CD14-positive monocyte (primary cell): ENCODE data around the gene CAMKK1. TPM values are rescaled to one million over a fixed set of nuclear protein-coding genes. Genes with fewer than 3 reads are reported as not detected.

ENCODE experiments used
- DNase-seq, 3 donors: peaks; one replicate each; pipeline ENCODE4 v3.0.0-alpha.2; 2011 to 2022
- H2AFZ ChIP-seq: 2 replicates; pipeline ENCODE4 v1.6.0; 2012; ENCODE audit warnings: mild to moderate bottlenecking, low read depth, low read length, inconsistent platforms; ENCODE audit not compliant: insufficient read depth, poor library complexity, severe bottlenecking
- H3K27ac ChIP-seq, 2 donors: 1 replicate in 1 of 2; 2 replicates in 1 of 2; pipeline ENCODE4 v1.5.1; 2012 to 2013; ENCODE audit warnings: low read length in 2 of 2, control low read depth in 1 of 2, inconsistent platforms in 1 of 2, low read depth in 1 of 2, mild to moderate bottlenecking in 1 of 2
- H3K27me3 ChIP-seq, 2 donors: one replicate each; pipeline versions ENCODE4 v1.6.0 to v1.6.1; 2011 to 2013; ENCODE audit warnings: low read length in 2 of 2; ENCODE audit not compliant: control insufficient read depth in 2 of 2, insufficient read depth in 2 of 2
- H3K36me3 ChIP-seq, 2 donors: replicated peaks in 1 of 2; 1 replicate in 1 of 2; 2 replicates in 1 of 2; pipeline versions ENCODE4 v1.5.1 to v1.6.1; 2012 to 2013; ENCODE audit warnings: low read length in 2 of 2, control low read depth in 1 of 2, inconsistent platforms in 1 of 2, mild to moderate bottlenecking in 1 of 2; ENCODE audit not compliant: insufficient read depth in 2 of 2, control insufficient read depth in 1 of 2
- H3K4me1 ChIP-seq, 2 donors: 1 replicate in 1 of 2; 2 replicates in 1 of 2; pipeline versions ENCODE4 v1.5.1 to v1.6.1; 2012 to 2013; ENCODE audit warnings: low read length in 2 of 2, control low read depth in 1 of 2, inconsistent platforms in 1 of 2, mild to moderate bottlenecking in 1 of 2, moderate library complexity in 1 of 2; ENCODE audit not compliant: insufficient read depth in 2 of 2, control insufficient read depth in 1 of 2
- H3K4me2 ChIP-seq: replicated peaks from 2 replicates; pipeline ENCODE3; 2012; ENCODE audit warnings: low read length, moderate library complexity, mild to moderate bottlenecking; ENCODE audit not compliant: poor library complexity, severe bottlenecking; ENCODE audit errors: extremely low read depth
- H3K4me3 ChIP-seq, 3 experiments: fragments of 200-600 bp in 1 of 3; sonication (generic) in 1 of 3; replicated peaks in 1 of 3; 1 replicate in 2 of 3; 2 replicates in 1 of 3; pipeline ENCODE4 v1.5.1; 2011 to 2013; ENCODE audit warnings: low read length in 3 of 3, mild to moderate bottlenecking in 3 of 3, control low read depth in 2 of 3, low read depth in 2 of 3, inconsistent platforms in 1 of 3, moderate library complexity in 1 of 3
- H3K79me2 ChIP-seq: 2 replicates; pipeline ENCODE4 v1.6.0; 2012; ENCODE audit warnings: mild to moderate bottlenecking, control low read depth, inconsistent platforms, low read length, moderate library complexity; ENCODE audit not compliant: insufficient read depth
- H3K9ac ChIP-seq: 2 replicates; pipeline ENCODE4 v1.6.0; 2017; ENCODE audit warnings: low read length, mild to moderate bottlenecking; ENCODE audit not compliant: insufficient read depth, poor library complexity, severe bottlenecking
- H3K9me3 ChIP-seq, 2 donors: replicated peaks in 1 of 2; 1 replicate in 1 of 2; 2 replicates in 1 of 2; pipeline versions ENCODE4 v1.5.1 to v1.6.1; 2012 to 2013; ENCODE audit warnings: low read length in 2 of 2, control low read depth in 1 of 2; ENCODE audit not compliant: control insufficient read depth in 1 of 2, insufficient read depth in 1 of 2
- H4K20me1 ChIP-seq: 2 replicates; pipeline ENCODE4 v1.6.0; 2012; ENCODE audit warnings: mild to moderate bottlenecking, low read length, control low read depth, moderate library complexity; ENCODE audit not compliant: insufficient read depth
- H3K27ac Mint-ChIP-seq, 7 donors: one replicate each; pipeline ENCODE4 v1.8.0; 2020; ENCODE audit warnings: mild to moderate bottlenecking in 7 of 7, mixed read lengths in 7 of 7, moderate library complexity in 6 of 7, inconsistent platforms in 2 of 7
- H3K27me3 Mint-ChIP-seq, 3 donors: one replicate each; pipeline ENCODE4 v1.8.0; 2021 to 2022; ENCODE audit warnings: low read depth in 3 of 3, mild to moderate bottlenecking in 3 of 3, mixed read lengths in 3 of 3, moderate library complexity in 3 of 3, inconsistent platforms in 1 of 3
- H3K36me3 Mint-ChIP-seq, 2 donors: one replicate each; pipeline ENCODE4 v1.8.0; 2020; ENCODE audit warnings: mixed read lengths in 2 of 2, inconsistent platforms in 1 of 2, mild to moderate bottlenecking in 1 of 2
- H3K4me1 Mint-ChIP-seq: one replicate; pipeline ENCODE4 v1.8.0; 2020; ENCODE audit warnings: mild to moderate bottlenecking, mixed read lengths
- H3K4me3 Mint-ChIP-seq, 2 donors: one replicate each; pipeline ENCODE4 v1.8.0; 2020; ENCODE audit warnings: mild to moderate bottlenecking in 2 of 2, mixed read lengths in 2 of 2, moderate library complexity in 1 of 2
- H3K9me3 Mint-ChIP-seq, 7 donors: one replicate each; pipeline ENCODE4 v1.8.0; 2020 to 2022; ENCODE audit warnings: mixed read lengths in 7 of 7, mild to moderate bottlenecking in 6 of 7, moderate library complexity in 6 of 7, inconsistent platforms in 2 of 7
- CTCF ChIP-seq: fragments of 200-600 bp; IDR thresholded peaks from one replicate; pipeline ENCODE4 v1.8.0; 2022; ENCODE audit warnings: antibody characterized with exemption, mild to moderate bottlenecking
- WGBS: methylation state at CpG from one replicate; pipeline ENCODE4 v1.1.5; 2013; ENCODE audit warnings: missing lambda C conversion rate; ENCODE audit not compliant: insufficient coverage; 5-methylcytosine and 5-hydroxymethylcytosine counted together
- intact Hi-C, 2 donors: fragments of 100-400 bp; cut with micrococcal nuclease; formaldehyde crosslinking; loops; one replicate each; pipeline versions ENCODE4 v1.15.0 to v1.15.1; 2023
- polyA plus RNA-seq, 3 donors: library from polyadenylated mRNA; depleted of rRNA in 1 of 3; unstranded in 2 of 3; stranded (reverse) in 1 of 3; fragments of 300-500 nt in 2 of 3; fragments of >200 nt in 1 of 3; fragmentation: Illumina TruSeq in 2 of 3; gene quantifications; 1 replicate in 2 of 3; 2 replicates in 1 of 3; pipeline ENCODE4 v1.2.3, GENCODE V29; 2012 to 2021

Gene CAMKK1
- polyA plus RNA-seq, 3 donors: 0.74 to 24.1 (median 1.5) TPM

- Histone ChIP-seq H4K20me1 (peaks cover 71% of the 10 kb centered on the region), H3K36me3 (peaks cover 0 to 4% of the 10 kb centered on the region in 2 donors), H2AFZ (no peak overlapping the region), H3K9ac (peak overlapping the region; percentile 91), H3K9me3 (no peaks in the 10 kb centered on the region), H3K4me3 (peak overlapping the region; percentile 75 to 92 (median 77)), H3K4me2 (peak overlapping the region; percentile 99), H3K27ac (peak overlapping the region; percentile 80 to 96), H3K4me1 (peaks cover 72 to 73% of the 10 kb centered on the region in 2 donors), H3K27me3 (no peaks in the 10 kb centered on the region), H3K79me2 (peaks cover 84% of the 10 kb centered on the region)
- H3K4me1 Mint-ChIP-seq: peaks cover 72% of the 10 kb centered on the region
- peaks cover 0 to 4% (median 0%) of the 10 kb centered on the region in 7 donors for H3K9me3 Mint-ChIP-seq
- H3K27me3 Mint-ChIP-seq: peaks cover 0 to 3% (median 0%) of the 10 kb centered on the region in 3 donors
- 26% methylated on average over 14 of the region's 17 CpGs for WGBS
- H3K4me3 Mint-ChIP-seq: peak overlapping the region; percentile 96 to 97
- TF ChIP-seq CTCF: peak; percentile 98
- intact Hi-C loops: loop anchor here (1.0 to 10.0 kb wide), 4 partner anchors 21 to 89 kb away; partner anchors contain the start of gene CAMKK1 (in 1 of the 2)
- DNase-seq: peak; percentile 88 to 90 (median 89)
- peak overlapping the region; percentile 94 to 99 (median 98) for H3K27ac Mint-ChIP-seq
- H3K36me3 Mint-ChIP-seq: peaks cover 30 to 53% of the 10 kb centered on the region in 2 donors
Measured at GRCh38 chr17:3913531-3914311, 20.9 kb upstream of the CAMKK1 start.

- Mint-ChIP-seq H3K27ac (peak overlapping the region in 6 of 7 donors; percentile 1 to 99 (median 58)), H3K27me3 (peaks cover 0 to 1% (median 0%) of the 10 kb centered on the region in 3 donors), H3K36me3 (peaks cover 30 to 62% of the 10 kb centered on the region in 2 donors), H3K4me3 (peak overlapping the region in 1 of 2 donors; percentile 96), H3K4me1 (peaks cover 70% of the 10 kb centered on the region), H3K9me3 (peaks cover 0 to 4% (median 2%) of the 10 kb centered on the region in 7 donors)
- Histone ChIP-seq H3K27me3 (no peaks in the 10 kb centered on the region), H3K9me3 (no peaks in the 10 kb centered on the region), H2AFZ (no peak overlapping the region), H4K20me1 (peaks cover 80% of the 10 kb centered on the region), H3K4me1 (peaks cover 69 to 70% of the 10 kb centered on the region in 2 donors), H3K27ac (no peak overlapping the region), H3K9ac (no peak overlapping the region), H3K36me3 (peaks cover 0 to 5% of the 10 kb centered on the region in 2 donors), H3K79me2 (peaks cover 93% of the 10 kb centered on the region), H3K4me3 (no peak overlapping the region), H3K4me2 (peak overlapping the region; percentile 99)
- no CpG with 5 or more reads among the region's 2 CpGs for WGBS
- no peak for TF ChIP-seq CTCF
- intact Hi-C loops: loop anchor here (5.0 to 10.0 kb wide), 2 partner anchors 48 to 89 kb away; no protein-coding TSS in a partner anchor
- DNase-seq: no peak
Measured at GRCh38 chr17:3912827-3913226, 20.0 kb upstream of the CAMKK1 start.
